ENCODE data around the gene LURAP1L. TPM values are rescaled to one million over a fixed set of nuclear protein-coding genes. Genes with fewer than 3 reads are reported as not detected.

The LURAP1L gene
- total RNA-seq, 2 experiments from 2014 or later = not detected

DNA sequence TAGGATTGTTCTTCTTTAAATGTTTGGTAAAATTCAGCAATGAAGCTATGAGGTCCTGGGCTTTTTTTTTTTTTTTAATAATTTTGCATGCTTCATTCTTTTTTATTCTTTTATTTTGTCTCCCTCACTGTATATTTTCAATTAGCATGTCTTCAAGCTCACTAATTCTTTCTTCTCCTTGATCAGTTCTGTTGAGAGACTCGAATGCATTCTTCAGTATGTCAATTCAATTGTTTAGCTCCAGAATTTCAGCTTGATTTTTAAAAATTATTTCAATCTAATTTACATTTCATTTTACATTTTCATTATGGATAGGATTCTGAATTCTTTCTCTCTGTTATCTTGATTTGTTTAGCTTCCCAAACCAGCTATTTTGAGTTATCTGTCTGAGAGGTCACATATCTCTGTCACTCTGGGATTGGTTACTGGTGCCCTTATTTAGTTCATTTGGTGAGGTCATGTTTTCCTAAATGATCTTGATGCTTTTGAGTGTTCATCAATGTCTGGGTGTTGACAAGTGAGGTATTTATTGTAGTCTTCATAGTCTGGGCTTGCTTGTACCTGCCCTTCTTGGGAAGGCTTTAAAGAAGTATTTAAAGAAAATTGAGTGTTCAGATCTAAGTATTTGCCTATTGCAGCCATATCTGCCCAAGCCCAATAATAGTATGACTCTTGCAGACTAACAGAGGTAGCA, 9.1 kb downstream of the LURAP1L start:
- POLR2A ChIA-PET = no interaction called here
- H3K27me3 Mint-ChIP-seq = no peaks in the 10 kb centered on the region
- CTCF ChIA-PET = no interaction called here
- H3K36me3 Mint-ChIP-seq (ENCODE audit: low read depth) = no peaks in the 10 kb centered on the region
- DNase-seq = no peak
- no peaks in the 10 kb centered on the region for H3K4me1 Mint-ChIP-seq
- H3K9me3 Mint-ChIP-seq = peaks cover 3% of the 10 kb centered on the region
- no peak overlapping the region for H3K4me3 Mint-ChIP-seq
- H3K27ac Mint-ChIP-seq = no peak overlapping the region

DNA sequence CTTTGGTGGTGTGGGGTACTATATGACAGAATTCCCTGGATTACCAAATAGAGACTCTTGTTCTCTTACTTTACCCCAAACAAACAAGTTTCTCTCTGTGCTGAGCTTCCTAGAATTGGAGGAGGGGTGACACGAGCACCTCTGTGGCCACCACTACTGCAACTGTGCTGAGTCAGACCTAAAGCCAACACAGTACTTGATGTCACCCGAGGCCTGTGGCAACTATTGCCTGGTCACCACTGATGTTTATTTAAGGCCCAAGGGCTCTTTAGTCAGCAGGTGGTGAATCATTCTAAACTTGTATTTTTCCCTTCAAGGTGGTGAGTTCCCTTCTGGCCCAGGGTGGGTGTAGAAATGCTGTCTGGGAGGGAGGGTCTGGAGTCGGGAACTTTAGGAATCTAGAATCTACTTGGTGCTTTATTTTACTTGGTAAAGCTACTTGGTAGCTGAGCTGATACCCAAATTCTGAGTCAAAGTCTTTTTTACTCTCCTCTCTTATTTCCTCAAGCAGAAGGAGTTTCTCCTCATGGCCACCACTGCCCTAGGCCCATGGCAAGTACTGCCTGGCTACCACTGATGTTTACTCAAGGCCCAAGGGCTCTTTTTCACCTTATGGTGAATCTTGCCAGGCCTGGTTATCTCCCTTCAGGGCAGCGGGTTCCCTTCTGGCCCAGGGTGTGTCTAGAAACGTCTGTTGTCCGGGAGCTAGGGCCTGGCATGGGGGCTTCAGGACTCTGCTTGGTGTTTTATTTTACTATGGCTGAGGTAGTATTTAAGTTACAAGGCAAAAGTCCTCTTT, 9.8 kb downstream of the LURAP1L start:
- Mint-ChIP-seq H3K36me3 (ENCODE audit: low read depth) (no peaks in the 10 kb centered on the region), H3K9me3 (peaks cover 3% of the 10 kb centered on the region), H3K27ac (no peak overlapping the region), H3K4me3 (no peak overlapping the region), H3K27me3 (no peaks in the 10 kb centered on the region), H3K4me1 (no peaks in the 10 kb centered on the region)
- no peak for DNase-seq
- CTCF ChIA-PET = no interaction called here
- POLR2A ChIA-PET = no interaction called here

DNA sequence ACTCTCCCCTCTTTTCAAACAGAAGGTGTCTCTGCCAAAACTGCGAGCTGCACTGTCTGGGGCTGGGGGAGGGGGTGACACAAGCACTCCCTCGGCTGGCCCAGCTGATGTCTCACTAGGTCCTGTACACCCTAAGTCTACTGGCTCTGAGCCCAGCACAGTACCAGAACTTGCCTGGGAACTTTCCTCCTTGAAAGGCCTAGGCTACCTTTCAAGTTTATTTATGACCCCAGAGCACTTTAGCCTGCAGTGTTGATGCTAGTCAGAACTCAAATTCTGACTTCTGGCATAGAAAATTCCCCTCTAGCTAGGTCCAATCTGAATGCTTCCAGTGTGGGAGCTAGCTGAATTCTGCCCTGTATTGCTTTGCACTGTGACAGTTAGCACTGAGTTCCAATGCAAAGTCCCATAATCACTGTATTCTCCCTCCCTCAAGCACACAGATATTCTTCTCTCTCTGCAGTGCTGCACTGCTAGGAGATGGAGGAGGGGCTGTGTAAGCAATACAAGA, 10.5 kb downstream of the LURAP1L start:
- H3K4me1 Mint-ChIP-seq = no peaks in the 10 kb centered on the region
- H3K9me3 Mint-ChIP-seq = peaks cover 3% of the 10 kb centered on the region
- H3K27ac Mint-ChIP-seq = no peak overlapping the region
- no peaks in the 10 kb centered on the region for H3K36me3 Mint-ChIP-seq (ENCODE audit: low read depth)
- ChIA-PET CTCF (no interaction called here), POLR2A (no interaction called here)
- DNase-seq = no peak
- no peaks in the 10 kb centered on the region for H3K27me3 Mint-ChIP-seq
- no peak overlapping the region for H3K4me3 Mint-ChIP-seq

DNA sequence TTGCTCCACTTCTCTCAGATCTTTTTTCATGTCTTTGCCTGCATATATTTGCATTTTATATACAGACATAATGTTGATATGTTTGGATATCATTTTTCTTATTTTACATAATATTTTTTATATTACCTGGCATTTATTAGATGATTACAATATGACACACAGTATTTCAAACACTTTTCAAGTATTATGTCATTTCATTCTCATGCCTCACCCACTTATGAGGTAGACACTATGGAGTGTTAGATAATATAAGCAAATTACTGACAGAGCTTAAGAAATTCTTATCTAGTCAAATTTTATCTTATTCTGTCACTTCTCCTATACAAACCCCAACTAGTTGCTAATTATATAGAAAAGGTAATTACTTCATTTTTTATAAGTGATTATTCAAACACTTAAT, 11.1 kb downstream of the LURAP1L start:
- no peaks in the 10 kb centered on the region for H3K4me1 Mint-ChIP-seq
- DNase-seq = no peak
- CTCF ChIA-PET = no interaction called here
- no peaks in the 10 kb centered on the region for H3K36me3 Mint-ChIP-seq (ENCODE audit: low read depth)
- POLR2A ChIA-PET = no interaction called here
- H3K9me3 Mint-ChIP-seq = peaks cover 3% of the 10 kb centered on the region
- H3K4me3 Mint-ChIP-seq = no peak overlapping the region
- no peaks in the 10 kb centered on the region for H3K27me3 Mint-ChIP-seq
- H3K27ac Mint-ChIP-seq = no peak overlapping the region

DNA sequence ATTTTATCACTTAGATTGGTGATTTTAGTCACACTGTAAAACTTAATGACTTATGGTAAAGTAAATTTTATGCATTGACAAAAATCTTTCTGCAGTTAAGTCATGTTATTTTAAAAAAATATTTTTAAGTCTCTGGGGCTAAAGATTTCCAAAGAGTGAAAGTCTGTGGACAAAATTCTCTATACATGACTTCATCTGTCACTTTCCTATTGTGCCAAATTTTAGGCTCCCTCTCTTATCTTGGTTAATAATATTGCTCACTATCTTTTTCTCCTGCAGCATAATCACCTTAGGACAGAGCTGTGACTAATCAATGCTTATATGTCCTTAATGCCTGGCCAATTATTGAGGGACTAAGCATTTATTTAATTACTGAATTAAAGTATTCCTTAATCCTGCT, 15.2 kb downstream of the LURAP1L start:
- peaks cover 2% of the 10 kb centered on the region for H3K9me3 Mint-ChIP-seq
- DNase-seq = no peak
- no peaks in the 10 kb centered on the region for H3K36me3 Mint-ChIP-seq (ENCODE audit: low read depth)
- no peaks in the 10 kb centered on the region for H3K27me3 Mint-ChIP-seq
- ChIA-PET POLR2A (no interaction called here), CTCF (no interaction called here)
- no peak overlapping the region for H3K4me3 Mint-ChIP-seq
- H3K4me1 Mint-ChIP-seq = no peaks in the 10 kb centered on the region
- no peak overlapping the region for H3K27ac Mint-ChIP-seq

DNA sequence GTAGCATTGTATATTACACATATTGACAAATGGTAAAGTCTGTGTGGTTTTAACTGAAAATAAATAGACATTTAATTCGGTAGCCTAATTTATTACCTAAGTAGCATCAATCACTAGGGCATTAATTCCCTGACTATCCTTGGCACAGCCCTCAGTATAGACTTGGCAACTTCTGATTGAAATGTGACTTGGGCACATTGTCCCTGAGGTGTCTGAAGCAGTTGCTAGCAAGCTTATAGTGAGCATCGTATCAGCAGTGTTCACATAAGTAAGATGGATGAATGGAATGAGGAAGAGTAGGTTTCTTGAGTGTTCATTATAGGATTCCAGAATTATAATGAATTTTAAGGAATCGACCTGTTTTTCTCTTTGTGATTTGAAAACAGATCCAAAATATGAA, 16.1 kb downstream of the LURAP1L start:
- Mint-ChIP-seq H3K4me1 (no peaks in the 10 kb centered on the region), H3K36me3 (ENCODE audit: low read depth) (no peaks in the 10 kb centered on the region), H3K4me3 (no peak overlapping the region), H3K9me3 (peaks cover 2% of the 10 kb centered on the region), H3K27ac (no peak overlapping the region), H3K27me3 (no peaks in the 10 kb centered on the region)
- no peak for DNase-seq
- CTCF ChIA-PET = no interaction called here
- POLR2A ChIA-PET = no interaction called here

DNA sequence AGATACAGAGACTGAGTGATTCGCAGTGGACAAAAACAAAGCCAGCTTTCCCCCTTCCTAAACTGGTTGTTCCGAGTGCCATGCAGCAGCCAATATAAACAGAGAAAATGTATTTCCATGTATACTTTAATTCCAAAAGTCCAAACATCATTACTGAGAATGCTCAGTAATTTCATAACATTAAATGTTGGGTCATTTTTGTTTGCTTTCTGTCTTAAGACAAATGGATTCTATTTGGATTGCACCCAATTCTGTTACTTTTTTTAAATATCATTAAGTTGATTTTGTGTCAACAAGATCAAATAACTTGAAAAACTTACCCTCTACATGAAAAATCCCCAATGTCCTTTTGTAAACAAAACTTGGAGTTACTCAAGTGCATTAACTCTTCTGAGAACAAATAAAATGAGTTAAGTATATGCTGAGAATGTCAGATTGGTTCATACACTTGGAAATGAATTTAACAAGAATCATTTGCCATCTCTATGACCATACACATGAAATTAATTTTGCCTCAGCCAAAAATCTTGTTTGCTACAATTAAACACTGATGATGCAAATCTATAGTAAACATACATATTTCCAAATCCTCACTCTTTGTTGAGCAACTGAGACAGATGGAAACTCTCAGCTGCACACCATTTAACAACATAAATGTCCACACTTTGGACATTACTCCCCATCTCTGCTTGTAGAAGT, 19.4 kb downstream of the LURAP1L start:
- Mint-ChIP-seq H3K4me1 (no peaks in the 10 kb centered on the region), H3K27ac (no peak overlapping the region), H3K27me3 (no peaks in the 10 kb centered on the region), H3K9me3 (peaks cover 2% of the 10 kb centered on the region), H3K4me3 (no peak overlapping the region), H3K36me3 (ENCODE audit: low read depth) (no peaks in the 10 kb centered on the region)
- DNase-seq = no peak
- ChIA-PET POLR2A (no interaction called here), CTCF (no interaction called here)

DNA sequence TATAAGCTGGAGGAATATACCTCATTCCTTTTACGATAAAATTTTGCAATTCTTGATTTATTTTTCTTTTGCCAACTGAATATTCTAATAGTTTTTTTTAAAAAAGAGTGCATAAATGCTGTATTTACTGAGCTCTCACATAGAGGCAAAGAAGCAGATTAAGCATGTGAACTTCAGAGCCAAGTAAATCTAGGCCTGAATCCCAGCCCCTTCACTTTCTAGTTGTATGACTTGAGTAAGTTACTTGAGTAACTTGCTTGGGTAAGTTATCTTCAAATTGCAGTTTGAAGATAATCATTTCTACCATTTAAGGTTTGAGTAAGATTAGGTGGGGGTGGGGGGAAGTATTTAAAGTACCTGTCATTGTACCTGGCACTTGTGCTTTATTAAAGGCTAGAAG, 21.8 kb downstream of the LURAP1L start:
- Mint-ChIP-seq H3K9me3 (peaks cover 2% of the 10 kb centered on the region), H3K27ac (no peak overlapping the region), H3K4me1 (no peaks in the 10 kb centered on the region), H3K4me3 (no peak overlapping the region), H3K27me3 (no peaks in the 10 kb centered on the region), H3K36me3 (ENCODE audit: low read depth) (no peaks in the 10 kb centered on the region)
- POLR2A ChIA-PET = no interaction called here
- CTCF ChIA-PET = no interaction called here
- no peak for DNase-seq

DNA sequence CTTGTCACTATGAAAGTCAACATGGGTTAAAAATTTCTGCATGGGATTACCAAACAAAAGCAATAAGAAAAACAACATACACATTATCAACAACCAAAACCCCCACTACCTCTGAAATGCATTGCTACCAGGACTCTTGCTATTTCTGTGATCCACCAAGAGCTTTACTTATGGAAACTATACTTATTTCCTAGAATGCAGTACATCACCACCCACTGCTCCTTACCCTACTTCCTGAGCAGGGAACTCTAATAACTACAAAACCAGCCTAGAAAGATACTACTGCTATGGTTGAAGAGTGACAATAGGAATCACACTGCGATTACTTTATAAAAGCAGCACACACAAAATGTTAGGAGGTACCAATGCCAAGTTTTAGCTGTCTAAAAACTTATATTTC, 22.2 kb downstream of the LURAP1L start:
- peaks cover 2% of the 10 kb centered on the region for H3K9me3 Mint-ChIP-seq
- no peak for DNase-seq
- H3K4me1 Mint-ChIP-seq = no peaks in the 10 kb centered on the region
- no peaks in the 10 kb centered on the region for H3K36me3 Mint-ChIP-seq (ENCODE audit: low read depth)
- ChIA-PET CTCF (no interaction called here), POLR2A (no interaction called here)
- no peak overlapping the region for H3K27ac Mint-ChIP-seq
- no peaks in the 10 kb centered on the region for H3K27me3 Mint-ChIP-seq
- H3K4me3 Mint-ChIP-seq = no peak overlapping the region

DNA sequence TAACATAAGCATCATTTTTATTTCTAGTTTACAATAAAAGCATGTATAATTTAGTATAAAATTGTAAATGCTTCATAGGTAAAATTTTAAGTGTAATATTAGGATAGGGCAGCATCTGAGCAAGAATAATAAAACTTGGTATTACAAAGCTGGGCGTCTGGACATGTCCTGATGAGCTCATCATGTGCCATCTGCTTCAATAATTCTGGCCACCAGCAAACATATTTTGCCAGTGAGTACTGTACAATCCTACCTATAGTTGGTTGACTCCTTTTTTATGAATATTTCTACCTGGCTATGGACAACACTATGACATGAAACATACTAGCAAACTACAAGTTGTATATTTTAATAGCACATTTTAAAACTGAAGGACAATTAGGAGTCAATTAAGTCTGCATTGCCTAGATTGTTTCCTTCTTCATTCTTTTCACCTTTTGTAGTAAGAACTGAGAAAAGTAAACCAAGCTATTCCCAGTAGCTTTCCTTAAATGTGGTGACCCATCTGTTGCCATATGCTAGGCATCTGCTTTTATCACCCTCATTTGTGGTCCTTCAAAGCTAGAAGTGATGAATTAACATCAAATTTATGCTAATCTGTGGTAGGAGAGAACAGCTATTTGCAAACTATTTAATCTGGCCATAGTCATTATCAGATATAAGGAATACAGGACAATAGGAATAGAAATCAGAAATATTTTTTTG, 23.4 kb downstream of the LURAP1L start:
- ChIA-PET CTCF (no interaction called here), POLR2A (no interaction called here)
- Mint-ChIP-seq H3K27me3 (no peaks in the 10 kb centered on the region), H3K4me3 (no peak overlapping the region), H3K27ac (no peak overlapping the region), H3K36me3 (ENCODE audit: low read depth) (no peaks in the 10 kb centered on the region), H3K9me3 (peaks cover 2% of the 10 kb centered on the region), H3K4me1 (no peaks in the 10 kb centered on the region)
- no peak for DNase-seq

DNA sequence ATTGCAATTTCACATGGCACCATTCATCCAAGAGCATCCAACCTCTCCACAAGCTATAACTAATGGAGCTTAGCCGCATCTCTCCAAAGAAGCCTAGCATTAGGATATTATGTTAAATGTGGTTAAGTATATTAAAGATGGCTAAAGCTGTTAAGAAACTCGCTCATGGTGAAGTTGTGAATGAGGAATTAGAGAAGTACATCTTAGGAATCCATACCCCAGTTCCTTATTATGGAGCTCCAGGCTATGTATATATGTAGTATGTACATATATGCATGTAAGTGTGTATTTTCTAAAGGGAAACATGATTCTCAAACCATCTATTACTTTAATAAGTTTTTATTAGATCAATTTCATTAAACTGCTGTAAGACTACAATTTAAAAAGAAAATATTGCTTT, 26.4 kb downstream of the LURAP1L start:
- no peaks in the 10 kb centered on the region for H3K4me1 Mint-ChIP-seq
- H3K9me3 Mint-ChIP-seq = peaks cover 2% of the 10 kb centered on the region
- H3K27ac Mint-ChIP-seq = no peak overlapping the region
- DNase-seq = no peak
- no peaks in the 10 kb centered on the region for H3K36me3 Mint-ChIP-seq (ENCODE audit: low read depth)
- ChIA-PET CTCF (no interaction called here), POLR2A (no interaction called here)
- no peaks in the 10 kb centered on the region for H3K27me3 Mint-ChIP-seq
- no peak overlapping the region for H3K4me3 Mint-ChIP-seq

DNA sequence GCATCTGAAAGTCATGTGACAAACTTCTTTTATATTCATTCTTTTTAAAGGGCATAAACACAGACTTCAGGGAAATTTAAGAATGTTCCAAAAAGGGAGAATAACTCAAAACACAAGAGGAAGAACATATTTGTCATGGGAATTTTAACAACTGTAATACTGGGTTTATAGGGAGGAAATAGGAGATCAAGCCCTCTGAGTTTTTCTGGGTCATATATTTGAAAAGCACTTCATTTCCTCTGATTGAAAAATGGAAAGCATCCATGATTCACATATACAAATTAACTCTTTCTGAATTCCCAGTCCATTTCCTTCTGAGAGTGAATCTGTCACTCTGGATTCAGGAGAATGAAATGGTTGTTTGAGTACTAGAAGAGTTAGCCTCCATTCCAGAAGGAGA, 26.8 kb downstream of the LURAP1L start:
- Mint-ChIP-seq H3K36me3 (ENCODE audit: low read depth) (no peaks in the 10 kb centered on the region), H3K27ac (no peak overlapping the region), H3K4me3 (no peak overlapping the region), H3K9me3 (peaks cover 2% of the 10 kb centered on the region), H3K27me3 (no peaks in the 10 kb centered on the region), H3K4me1 (no peaks in the 10 kb centered on the region)
- POLR2A ChIA-PET = no interaction called here
- CTCF ChIA-PET = no interaction called here
- no peak for DNase-seq

DNA sequence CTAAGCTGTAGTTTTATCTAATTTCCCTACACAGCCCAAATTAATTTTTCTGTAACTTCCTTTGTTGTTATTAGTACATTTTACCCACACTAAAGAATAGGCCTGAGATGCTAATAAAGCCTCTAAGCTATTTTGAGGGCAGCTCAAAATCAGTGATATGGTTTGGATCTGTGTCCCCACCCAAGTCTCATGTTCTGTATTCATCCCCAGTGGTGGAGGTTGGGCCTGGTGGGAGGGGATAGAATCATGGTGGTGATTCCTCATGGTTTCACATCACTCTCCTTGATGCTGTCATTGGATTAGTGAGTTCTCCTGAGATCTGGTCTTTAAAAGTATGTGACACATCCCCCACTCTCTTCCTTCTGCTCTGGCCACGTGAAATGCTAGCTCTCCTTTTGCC, 27.3 kb downstream of the LURAP1L start:
- ChIA-PET CTCF (no interaction called here), POLR2A (no interaction called here)
- no peaks in the 10 kb centered on the region for H3K27me3 Mint-ChIP-seq
- no peak overlapping the region for H3K4me3 Mint-ChIP-seq
- peaks cover 2% of the 10 kb centered on the region for H3K9me3 Mint-ChIP-seq
- no peak for DNase-seq
- no peak overlapping the region for H3K27ac Mint-ChIP-seq
- H3K36me3 Mint-ChIP-seq (ENCODE audit: low read depth) = no peaks in the 10 kb centered on the region
- H3K4me1 Mint-ChIP-seq = no peaks in the 10 kb centered on the region
